IMR-90 (cell line): ENCODE measurements around the gene SORCS1. TPM values are rescaled to one million over a fixed set of nuclear protein-coding genes. Genes with fewer than 3 reads are reported as not detected.

ENCODE experiments used
- ATAC-seq: fragments of 200-7000 bp; cut with Tn5 transposase; 2 replicates; pipeline ENCODE4 v1.9.1; 2020; ENCODE audit warnings: low read depth, mild to moderate bottlenecking, moderate library complexity
- BruUV-seq: library from RNA; stranded (reverse); fragments of 400-500 nt; replicated peaks from 2 replicates; lab custom pipeline; 2021; lab: Mats Ljungman, UMichigan
- CTCF ChIA-PET: fragments of 300-600 bp; formaldehyde crosslinking; extraction: SDS; loops from one replicate; lab custom pipeline; 2021; ENCODE audit warnings: antibody characterized with exemption; lab: Yijun Ruan, JAX
- POLR2A ChIA-PET: fragments of 300-600 bp; sonication (Branson Sonifier 250); formaldehyde crosslinking; loops from one replicate; lab custom pipeline; 2022; ENCODE audit warnings: antibody characterized with exemption; ENCODE audit not compliant: unreplicated experiment; lab: Charles Lee
- DNase-seq: peaks from one replicate; pipeline ENCODE4 v3.0.0; 2013
- H2AFZ ChIP-seq: replicated peaks from 2 replicates; pipeline ENCODE3; 2013; ENCODE audit warnings: low read length, mild to moderate bottlenecking; ENCODE audit not compliant: poor library complexity
- H2AK5ac ChIP-seq: 2 replicates; pipeline ENCODE4 v1.6.1; 2013; ENCODE audit warnings: low read depth, low read length, inconsistent platforms
- H2AK9ac ChIP-seq: replicated peaks from 2 replicates; pipeline ENCODE3; 2013; ENCODE audit warnings: mild to moderate bottlenecking, low read depth, low read length, moderate library complexity; ENCODE audit not compliant: poor library complexity
- H2BK120ac ChIP-seq: 2 replicates; pipeline ENCODE4 v1.6.1; 2013; ENCODE audit warnings: low read depth, low read length, inconsistent platforms
- H2BK15ac ChIP-seq: 3 replicates; pipeline ENCODE4 v1.6.1; 2013; ENCODE audit warnings: low read depth, low read length, inconsistent platforms
- H2BK20ac ChIP-seq: 2 replicates; pipeline ENCODE4 v1.6.1; 2013; ENCODE audit warnings: low read depth, mild to moderate bottlenecking, inconsistent platforms, low read length, moderate library complexity
- H2BK5ac ChIP-seq: 2 replicates; pipeline ENCODE4 v1.6.1; 2013; ENCODE audit warnings: mild to moderate bottlenecking, low read depth, low read length, inconsistent platforms; ENCODE audit not compliant: poor library complexity, severe bottlenecking
- H3K14ac ChIP-seq: replicated peaks from 2 replicates; pipeline ENCODE4 v1.6.1; 2013; ENCODE audit warnings: low read depth, low read length, inconsistent platforms
- H3K18ac ChIP-seq: 2 replicates; pipeline ENCODE4 v1.6.1; 2013; ENCODE audit warnings: low read depth, low read length, control low read depth
- H3K23ac ChIP-seq: 2 replicates; pipeline ENCODE4 v1.6.1; 2013; ENCODE audit warnings: low read depth, low read length, inconsistent platforms
- H3K27ac ChIP-seq: 2 replicates; pipeline ENCODE4 v1.5.1; 2013; ENCODE audit warnings: mild to moderate bottlenecking, control low read depth, low read length; ENCODE audit not compliant: insufficient read depth
- H3K27me3 ChIP-seq: 2 replicates; pipeline ENCODE4 v1.6.1; 2013; ENCODE audit warnings: low read length; ENCODE audit not compliant: control insufficient read depth, insufficient read depth
- H3K36me3 ChIP-seq: 2 replicates; pipeline ENCODE4 v1.6.1; 2013; ENCODE audit warnings: low read length, mixed read lengths; ENCODE audit not compliant: control insufficient read depth, insufficient read depth
- H3K4ac ChIP-seq: 2 replicates; pipeline ENCODE4 v1.6.1; 2013; ENCODE audit warnings: low read depth, low read length, inconsistent platforms
- H3K4me1 ChIP-seq: 2 replicates; pipeline ENCODE4 v1.6.1; 2013; ENCODE audit warnings: low read length, mixed read lengths; ENCODE audit not compliant: control insufficient read depth, insufficient read depth
- H3K4me2 ChIP-seq: 2 replicates; pipeline ENCODE4 v1.6.1; 2013; ENCODE audit warnings: low read depth, mild to moderate bottlenecking, control low read depth, low read length, moderate library complexity
- H3K4me3 ChIP-seq: 2 replicates; pipeline ENCODE4 v1.5.1; 2013; ENCODE audit warnings: low read depth, mild to moderate bottlenecking, control low read depth, low read length, moderate library complexity; ENCODE audit not compliant: insufficient read depth
- H3K56ac ChIP-seq: 2 replicates; pipeline ENCODE4 v1.6.1; 2013; ENCODE audit warnings: low read length, inconsistent platforms; ENCODE audit not compliant: insufficient read depth; ENCODE audit errors: extremely low read depth
- H3K79me1 ChIP-seq, 2 experiments: 2 replicates each; pipeline ENCODE4 v1.6.1; 2013; ENCODE audit warnings: low read length in 2 of 2, inconsistent platforms in 1 of 2, low read depth in 1 of 2
- H3K9ac ChIP-seq: 2 replicates; pipeline ENCODE4 v1.6.1; 2013; ENCODE audit warnings: low read depth, low read length, control low read depth
- H3K9me1 ChIP-seq: 2 replicates; pipeline ENCODE4 v1.6.1; 2013; ENCODE audit warnings: low read length, inconsistent platforms; ENCODE audit not compliant: insufficient read depth
- H3K9me3 ChIP-seq: 2 replicates; pipeline ENCODE4 v1.6.1; 2013; ENCODE audit warnings: low read length; ENCODE audit not compliant: control insufficient read depth, insufficient read depth
- H4K20me1 ChIP-seq: 2 replicates; pipeline ENCODE4 v1.6.1; 2013; ENCODE audit warnings: low read length, inconsistent platforms; ENCODE audit not compliant: insufficient read depth
- H4K5ac ChIP-seq: 2 replicates; pipeline ENCODE4 v1.6.1; 2013; ENCODE audit warnings: mild to moderate bottlenecking, low read depth, low read length, control low read depth
- H4K8ac ChIP-seq, 2 experiments: 2 replicates each; pipeline ENCODE4 v1.6.1; 2013; ENCODE audit warnings: low read depth in 2 of 2, low read length in 2 of 2, control low read depth in 1 of 2, inconsistent platforms in 1 of 2
- H4K91ac ChIP-seq: 2 replicates; pipeline ENCODE4 v1.6.1; 2013; ENCODE audit warnings: low read depth, low read length, inconsistent platforms; ENCODE audit not compliant: insufficient read depth
- BHLHE40 ChIP-seq: fragments of 150-350 bp; IDR thresholded peaks from 2 replicates; pipeline ENCODE4 v1.6.1; 2016; ENCODE audit warnings: mild to moderate bottlenecking, low read depth, low read length
- CTCF ChIP-seq: conservative IDR thresholded peaks from 2 replicates; pipeline ENCODE4 v1.5.1; 2012; ENCODE audit warnings: mild to moderate bottlenecking, low read depth, low read length, improper control_type of control experiment
- MAZ ChIP-seq: IDR thresholded peaks from 2 replicates; pipeline ENCODE4 v1.6.1; 2012; ENCODE audit warnings: low read depth, mild to moderate bottlenecking, low read length, improper control_type of control experiment, moderate library complexity, borderline replicate concordance
- WGBS, 2 experiments: methylation state at CpG; one replicate each; pipeline versions ENCODE4 v1.1.5 to v1.1.7; 2013; ENCODE audit warnings: missing lambda C conversion rate in 2 of 2; ENCODE audit not compliant: insufficient read length in 1 of 2; ENCODE audit errors: extremely low coverage in 2 of 2; 5-methylcytosine and 5-hydroxymethylcytosine counted together
- dilution Hi-C: fragments of 300-500 bp; cut with HindIII; formaldehyde crosslinking; loops from one replicate; pipeline ENCODE4 v1.14.3; 2018; ENCODE audit warnings: low sequenced_read_pairs; ENCODE audit not compliant: unreplicated experiment
- in situ Hi-C: fragments of 300-500 bp; cut with MboI; formaldehyde crosslinking; loops from 3 replicates; pipeline ENCODE4 v1.14.3; 2019; ENCODE audit warnings: low sequenced_read_pairs, inconsistent platforms, mixed read lengths
- intact Hi-C: fragments of 100-400 bp; cut with micrococcal nuclease; formaldehyde crosslinking; loops from 2 replicates; pipeline ENCODE4 v1.10.0; 2022
- polyA plus RNA-seq, 3 experiments: library from polyadenylated mRNA; depleted of rRNA; stranded (reverse); fragments of >200 nt; gene quantifications; 2 replicates each; pipeline ENCODE4 v1.2.3, GENCODE V29; 2012; ENCODE audit warnings: low replicate concordance in 1 of 3
- total RNA-seq: library from RNA; depleted of rRNA; stranded (reverse); fragments of >200 nt; gene quantifications from 2 replicates; pipeline ENCODE4 v1.2.3, GENCODE V29; 2012

SORCS1 gene
- total and polyA plus RNA-seq, 2 of the 4 experiments (the other 2 are of a cell fraction) = under 0.01 TPM; not detected in 1

GRCh38 chr10:106859892-106860652 is 304.4 kb downstream of the SORCS1 start:
- no peak overlapping the region for H4K8ac ChIP-seq

More at GRCh38 chr10:106859892-106860652, 304.4 kb downstream of the SORCS1 start:
- ChIA-PET POLR2A (no interaction called here), CTCF (no interaction called here)
- H2BK15ac ChIP-seq = no peak overlapping the region
- no peak overlapping the region for H2BK20ac ChIP-seq
- no peaks in the 10 kb centered on the region for H3K36me3 ChIP-seq
- no peak overlapping the region for H3K4me3 ChIP-seq
- H3K14ac ChIP-seq = no peak overlapping the region
- H2BK5ac ChIP-seq = no peak overlapping the region
- H3K79me1 ChIP-seq = no peaks in the 10 kb centered on the region
- no peak overlapping the region for H3K4ac ChIP-seq
- no peak overlapping the region for H4K91ac ChIP-seq
- TF ChIP-seq MAZ (no peak), BHLHE40 (no peak), CTCF (no peak)
- H3K9ac ChIP-seq = no peak overlapping the region
- ATAC-seq (no peak), DNase-seq (no peak)
- no peak overlapping the region for H3K4me2 ChIP-seq
- H3K23ac ChIP-seq = no peak overlapping the region
- H2AK5ac ChIP-seq = no peak overlapping the region
- H3K9me1 ChIP-seq = no peaks in the 10 kb centered on the region
- H3K27me3 ChIP-seq = no peaks in the 10 kb centered on the region
- 58% methylated on average over 2 of the region's 4 CpGs; no CpG with 5 or more reads in 1 of the 2 experiments for WGBS, 2 experiments
- no peaks in the 10 kb centered on the region for H4K20me1 ChIP-seq
- dilution Hi-C loops = no loop called here
- intact Hi-C loops = no loop called here
- H3K56ac ChIP-seq = no peak overlapping the region
- in situ Hi-C loops = no loop called here
- no peak overlapping the region for H2AFZ ChIP-seq
- no peak overlapping the region for H2AK9ac ChIP-seq
- H2BK120ac ChIP-seq = no peak overlapping the region
- BruUV-seq = no TSS peak
- no peak overlapping the region for H3K18ac ChIP-seq
- peaks cover 15% of the 10 kb centered on the region for H3K9me3 ChIP-seq
- H3K27ac ChIP-seq = no peak overlapping the region
- no peak overlapping the region for H4K5ac ChIP-seq
- no peaks in the 10 kb centered on the region for H3K4me1 ChIP-seq
